HCT116 (cell line): ENCODE results near the gene SNX20. TPM values are rescaled to one million over a fixed set of nuclear protein-coding genes. Genes with fewer than 3 reads are reported as not detected.

Experiments
- ATAC-seq: fragments of 200-7000 bp; cut with Tn5 transposase; 2 replicates; pipeline ENCODE4 v1.9.1; 2020; ENCODE audit warnings: mild to moderate bottlenecking, moderate library complexity
- BruUV-seq: library from RNA; stranded (reverse); fragments of 400-500 nt; replicated peaks from 2 replicates; lab custom pipeline; 2021; lab: Mats Ljungman, UMichigan
- CTCF ChIA-PET: fragments of 300-600 bp; sonication (Branson Sonifier 250); formaldehyde crosslinking; loops from one replicate; lab custom pipeline; 2021; ENCODE audit warnings: antibody characterized with exemption; lab: Charles Lee
- POLR2A ChIA-PET: fragments of 300-600, 350-600 bp; sonication (Branson Sonifier 250); formaldehyde crosslinking; loops from one replicate; lab custom pipeline; 2021; ENCODE audit warnings: antibody characterized with exemption; lab: Charles Lee
- RAD21 ChIA-PET, 2 experiments: fragments of 300-600 bp; sonication (Branson Sonifier 250); formaldehyde crosslinking; loops; one replicate each; lab custom pipeline; 2023; ENCODE audit warnings: low total read pairs in 2 of 2; ENCODE audit not compliant: uncharacterized antibody in 2 of 2, unreplicated experiment in 2 of 2, low non-redundant PET in 1 of 2; lab: Charles Lee
- DNase-seq: peaks from one replicate; pipeline ENCODE4 v3.0.0-alpha.2; 2010; ENCODE audit warnings: low read depth, low spot score
- H2AFZ ChIP-seq: fragments of 200-600 bp; shearing (Covaris generic), sonication (generic); 2 replicates; pipeline ENCODE4 v1.6.1; 2017; ENCODE audit warnings: low read depth, mixed run types, mixed read lengths, antibody characterized with exemption, low read length; ENCODE audit not compliant: poor library complexity, severe bottlenecking
- H3K27ac ChIP-seq: 2 replicates; pipeline ENCODE4 v1.5.1; 2012; ENCODE audit warnings: low read depth, low read length
- H3K27me3 ChIP-seq: fragments of 200-600 bp; sonication (generic); 2 replicates; pipeline ENCODE4 v1.6.1; 2016; ENCODE audit warnings: mixed run types, low read length, mixed read lengths; ENCODE audit not compliant: insufficient read depth
- H3K36me3 ChIP-seq, 2 experiments: fragments of 200-500 bp in 1 of 2; fragments of 200-600 bp in 1 of 2; sonication (Bioruptor generic) in 1 of 2; sonication (generic) in 1 of 2; 2 replicates each; pipeline versions ENCODE4 v1.5.1 to v1.6.1; 2014 to 2016; ENCODE audit warnings: low read length in 2 of 2, inconsistent platforms in 1 of 2, mixed read lengths in 1 of 2, mixed run types in 1 of 2; ENCODE audit not compliant: insufficient read depth in 2 of 2, control insufficient read depth in 1 of 2
- H3K4me1 ChIP-seq, 2 experiments: fragments of 200-600 bp in 1 of 2; sonication (generic) in 1 of 2; 2 replicates each; pipeline versions ENCODE4 v1.5.1 to v1.6.1; 2012 to 2017; ENCODE audit warnings: low read length in 2 of 2, inconsistent platforms in 1 of 2, mild to moderate bottlenecking in 1 of 2, mixed read lengths in 1 of 2, mixed run types in 1 of 2, moderate library complexity in 1 of 2; ENCODE audit not compliant: insufficient read depth in 2 of 2, control insufficient read depth in 1 of 2
- H3K4me2 ChIP-seq: fragments of 200-600 bp; sonication (generic); 2 replicates; pipeline ENCODE4 v1.6.1; 2017; ENCODE audit warnings: mixed run types, low read length, mixed read lengths
- H3K4me3 ChIP-seq, 2 experiments: fragments of 200-600 bp in 1 of 2; sonication (generic) in 1 of 2; replicated peaks in 1 of 2; 2 replicates each; pipeline ENCODE4 v1.5.1; 2011 to 2016; ENCODE audit warnings: low read length in 2 of 2, control low read depth in 1 of 2, low read depth in 1 of 2, mild to moderate bottlenecking in 1 of 2, mixed read lengths in 1 of 2, mixed run types in 1 of 2
- H3K79me2 ChIP-seq: fragments of 200-600 bp; sonication (generic); 2 replicates; pipeline ENCODE4 v1.6.1; 2017; ENCODE audit warnings: mild to moderate bottlenecking, mixed run types, low read length, moderate library complexity, mixed read lengths; ENCODE audit not compliant: insufficient read depth
- H3K9ac ChIP-seq: fragments of 200-600 bp; sonication (generic); 2 replicates; pipeline ENCODE4 v1.6.1; 2016; ENCODE audit warnings: low read length, mixed read lengths
- H3K9me2 ChIP-seq: fragments of 200-600 bp; sonication (generic), shearing (Covaris generic); 2 replicates; pipeline ENCODE4 v1.6.1; 2017; ENCODE audit warnings: mixed run types, mild to moderate bottlenecking, moderate library complexity; ENCODE audit not compliant: insufficient read depth
- H3K9me3 ChIP-seq, 2 experiments: fragments of 200-500 bp in 1 of 2; fragments of 200-600 bp in 1 of 2; sonication (Bioruptor generic) in 1 of 2; sonication (generic) in 1 of 2; 2 replicates each; pipeline ENCODE4 v1.6.1; 2014 to 2017; ENCODE audit warnings: low read length in 2 of 2, mixed read lengths in 2 of 2, inconsistent platforms in 1 of 2, low read depth in 1 of 2, mild to moderate bottlenecking in 1 of 2, mixed run types in 1 of 2, moderate library complexity in 1 of 2; ENCODE audit not compliant: control insufficient read depth in 1 of 2, insufficient read depth in 1 of 2
- H4K20me1 ChIP-seq: fragments of 200-600 bp; sonication (generic), shearing (Covaris generic); 2 replicates; pipeline ENCODE4 v1.6.1; 2017; ENCODE audit warnings: mixed run types, mild to moderate bottlenecking, moderate library complexity; ENCODE audit not compliant: insufficient read depth
- ATF3 ChIP-seq: IDR thresholded peaks from 2 replicates; pipeline ENCODE4 v1.6.1; 2012
- CBX3 ChIP-seq: IDR thresholded peaks from 2 replicates; pipeline ENCODE4 v1.6.1; 2012; ENCODE audit warnings: low read depth
- CEBPB ChIP-seq: IDR thresholded peaks from 2 replicates; pipeline ENCODE4 v1.6.1; 2012; ENCODE audit warnings: low read depth
- EGR1 ChIP-seq: IDR thresholded peaks from 2 replicates; pipeline ENCODE4 v1.6.1; 2012; ENCODE audit warnings: low read depth
- ELF1 ChIP-seq: IDR thresholded peaks from 2 replicates; pipeline ENCODE4 v1.6.1; 2012; ENCODE audit warnings: low read depth, borderline replicate concordance
- EZH2 ChIP-seq: fragments of 200-600 bp; sonication (generic); IDR thresholded peaks from 2 replicates; pipeline ENCODE4 v1.6.1; 2017; ENCODE audit warnings: antibody characterized with exemption, mixed run types
- FOSL1 ChIP-seq: IDR thresholded peaks from 2 replicates; pipeline ENCODE4 v1.6.1; 2012; ENCODE audit warnings: low read depth
- JUND ChIP-seq: IDR thresholded peaks from 2 replicates; pipeline ENCODE4 v1.6.1; 2012
- POLR2A ChIP-seq: IDR thresholded peaks from 2 replicates; pipeline ENCODE4 v1.7.0; 2011; ENCODE audit warnings: borderline replicate concordance; ENCODE audit not compliant: insufficient read depth, insufficient read length; ENCODE audit errors: extremely low read depth
- POLR2AphosphoS5 ChIP-seq: IDR thresholded peaks from 2 replicates; pipeline ENCODE4 v1.6.1; 2011; ENCODE audit warnings: mild to moderate bottlenecking, low read depth, low read length, moderate library complexity
- RAD21 ChIP-seq: IDR thresholded peaks from 2 replicates; pipeline ENCODE4 v1.6.1; 2012; ENCODE audit warnings: low read depth, mild to moderate bottlenecking
- SIN3A ChIP-seq: IDR thresholded peaks from 2 replicates; pipeline ENCODE4 v1.6.1; 2012; ENCODE audit warnings: low read depth
- SP1 ChIP-seq: IDR thresholded peaks from 2 replicates; pipeline ENCODE4 v1.6.1; 2012; ENCODE audit warnings: low read depth
- SRF ChIP-seq: IDR thresholded peaks from 2 replicates; pipeline ENCODE4 v1.6.1; 2012; ENCODE audit warnings: low read depth
- TCF7L2 ChIP-seq: IDR thresholded peaks from 2 replicates; pipeline ENCODE4 v1.7.0; 2011; ENCODE audit warnings: borderline replicate concordance, inconsistent platforms; ENCODE audit not compliant: insufficient read depth, insufficient read length; ENCODE audit errors: extremely low read depth
- YY1 ChIP-seq: IDR thresholded peaks from 2 replicates; pipeline ENCODE4 v1.6.1; 2011; ENCODE audit warnings: low read length, low read depth, moderate library complexity, mild to moderate bottlenecking; ENCODE audit not compliant: insufficient replicate concordance; ENCODE audit errors: extremely low read depth
- ZBTB33 ChIP-seq: IDR thresholded peaks from 2 replicates; pipeline ENCODE4 v1.6.1; 2011; ENCODE audit warnings: mild to moderate bottlenecking, low read length, moderate library complexity; ENCODE audit not compliant: insufficient replicate concordance; ENCODE audit errors: extremely low read depth
- ZFX ChIP-seq: fragments of 450-650 bp; IDR thresholded peaks from 2 replicates; pipeline ENCODE4 v1.6.1; 2017
- ZNF274 ChIP-seq: fragments of 200-500 bp; sonication (Bioruptor generic); IDR thresholded peaks from 2 replicates; pipeline ENCODE4 v1.6.1; 2014; ENCODE audit warnings: mild to moderate bottlenecking, low read depth, low read length, inconsistent platforms
- intact Hi-C: fragments of 100-400 bp; cut with micrococcal nuclease; formaldehyde crosslinking; loops from 2 replicates; pipeline ENCODE4 v1.10.0; 2022
- total RNA-seq: library from RNA; stranded (reverse); gene quantifications from one replicate; pipeline ENCODE4 v1.2.1, GENCODE V29; 2021; ENCODE audit not compliant: unreplicated experiment
- TF ChIP-seq, protein P1 (sequence below), 3 experiments: fragments of 200-600 bp in 1 of 3; sonication (generic) in 1 of 3; IDR thresholded peaks in 2 of 3; conservative IDR thresholded peaks in 1 of 3; 2 replicates each; pipeline ENCODE4 v1.5.1; 2012 to 2017; ENCODE audit warnings: low read depth in 2 of 3, low read length in 2 of 3, antibody characterized with exemption in 1 of 3, borderline replicate concordance in 1 of 3, control low read depth in 1 of 3, mild to moderate bottlenecking in 1 of 3, mixed read lengths in 1 of 3, mixed run types in 1 of 3, moderate library complexity in 1 of 3; ENCODE audit not compliant: insufficient read depth in 1 of 3

The SNX20 gene
- total RNA-seq, 1 experiment from 2014 or later: 0.07 TPM

- TF ChIP-seq ATF3 (no peak), RAD21 (no peak), CBX3 (no peak), ZFX (no peak), FOSL1 (no peak), CEBPB (no peak), POLR2AphosphoS5 (no peak), EGR1 (no peak), YY1 (no peak), TCF7L2 (no peak), SP1 (no peak), SIN3A (no peak), ZBTB33 (no peak), EZH2 (no peak), JUND (no peak), ZNF274 (no peak), POLR2A (no peak), ELF1 (no peak), SRF (no peak)
- TF ChIP-seq, protein P1, sequence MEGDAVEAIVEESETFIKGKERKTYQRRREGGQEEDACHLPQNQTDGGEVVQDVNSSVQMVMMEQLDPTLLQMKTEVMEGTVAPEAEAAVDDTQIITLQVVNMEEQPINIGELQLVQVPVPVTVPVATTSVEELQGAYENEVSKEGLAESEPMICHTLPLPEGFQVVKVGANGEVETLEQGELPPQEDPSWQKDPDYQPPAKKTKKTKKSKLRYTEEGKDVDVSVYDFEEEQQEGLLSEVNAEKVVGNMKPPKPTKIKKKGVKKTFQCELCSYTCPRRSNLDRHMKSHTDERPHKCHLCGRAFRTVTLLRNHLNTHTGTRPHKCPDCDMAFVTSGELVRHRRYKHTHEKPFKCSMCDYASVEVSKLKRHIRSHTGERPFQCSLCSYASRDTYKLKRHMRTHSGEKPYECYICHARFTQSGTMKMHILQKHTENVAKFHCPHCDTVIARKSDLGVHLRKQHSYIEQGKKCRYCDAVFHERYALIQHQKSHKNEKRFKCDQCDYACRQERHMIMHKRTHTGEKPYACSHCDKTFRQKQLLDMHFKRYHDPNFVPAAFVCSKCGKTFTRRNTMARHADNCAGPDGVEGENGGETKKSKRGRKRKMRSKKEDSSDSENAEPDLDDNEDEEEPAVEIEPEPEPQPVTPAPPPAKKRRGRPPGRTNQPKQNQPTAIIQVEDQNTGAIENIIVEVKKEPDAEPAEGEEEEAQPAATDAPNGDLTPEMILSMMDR (IDR thresholded peaks at IDR 0.05 in 2 of 3, conservative IDR thresholded peaks at IDR 0.05 in 1 of 3; ENCODE audit: borderline replicate concordance in 1 of 3, insufficient read depth in 1 of 3, low read depth in 2 of 3, low read length in 2 of 3): no peak
- Histone ChIP-seq H3K27me3 (no peaks in the 10 kb centered on the region), H3K9me3 (peaks cover 10 to 23% of the 10 kb centered on the region in 2 experiments; a peak in 3 of 4 replicates), H3K79me2 (no peaks in the 10 kb centered on the region), H2AFZ (no peak overlapping the region), H3K4me3 (no peak overlapping the region), H3K4me1 (no peaks in the 10 kb centered on the region), H3K27ac (no peak overlapping the region), H3K4me2 (no peak overlapping the region), H3K36me3 (no peaks in the 10 kb centered on the region), H3K9ac (no peak overlapping the region), H4K20me1 (no peaks in the 10 kb centered on the region), H3K9me2 (no peaks in the 10 kb centered on the region)
- DNase-seq (no peak), ATAC-seq (no peak)
- RAD21 ChIA-PET: no interaction called here
- CTCF ChIA-PET: interaction anchor here (0.9 to 1.6 kb wide), 3 partner anchors 9 to 131 kb away, joined by 3 to 6 read pairs (median 5); no protein-coding TSS in a partner anchor
- POLR2A ChIA-PET: no interaction called here
- intact Hi-C loops: loop anchor here (10.0 kb wide), 2 partner anchors 540 to 1310 kb away; no protein-coding TSS in a partner anchor
- BruUV-seq: no TSS peak
These were observed 6.3 kb downstream of the SNX20 start for GRCh38 chr16:50674831-50675230.
